Heart left ventricle (tissue), 16 donors: Measurements from ENCODE around the gene DUSP18. TPM values are rescaled to one million over a fixed set of nuclear protein-coding genes. Genes with fewer than 3 reads are reported as not detected.

Source experiments
- ATAC-seq, 4 donors: fragments of 200-7000 bp; cut with Tn5 transposase; one replicate each; pipeline ENCODE4 v1.9.1; 2020 to 2022; ENCODE audit warnings: moderate library complexity in 4 of 4, mild to moderate bottlenecking in 3 of 4, moderate number of reproducible peaks in 1 of 4
- DNase-seq, 5 donors: peaks; one replicate each; pipeline ENCODE4 v3.0.0-alpha.2; 2020
- H3K27ac ChIP-seq, 12 donors: fragments of 200-600 bp; sonication (generic) in 4 of 12; one replicate each; pipeline versions ENCODE4 v1.5.0 to v1.8.0; 2016 to 2022; ENCODE audit warnings: mild to moderate bottlenecking in 2 of 12
- H3K27me3 ChIP-seq, 9 donors: fragments of 200-600 bp; sonication (generic) in 2 of 9; one replicate each; pipeline versions ENCODE4 v1.5.1 to v1.8.0; 2016 to 2022; ENCODE audit warnings: mild to moderate bottlenecking in 3 of 9
- H3K36me3 ChIP-seq, 9 donors: fragments of 200-600 bp; sonication (generic) in 2 of 9; one replicate each; pipeline versions ENCODE4 v1.5.0 to v1.8.0; 2018 to 2022; ENCODE audit warnings: mild to moderate bottlenecking in 2 of 9
- H3K4me1 ChIP-seq, 12 donors: fragments of 200-600 bp; sonication (generic) in 4 of 12; one replicate each; pipeline versions ENCODE4 v1.5.0 to v1.8.0; 2016 to 2022; ENCODE audit warnings: mild to moderate bottlenecking in 3 of 12
- H3K4me3 ChIP-seq, 12 donors: fragments of 200-600 bp; sonication (generic) in 4 of 12; one replicate each; pipeline versions ENCODE4 v1.5.0 to v1.8.0; 2017 to 2022; ENCODE audit warnings: mild to moderate bottlenecking in 9 of 12, moderate library complexity in 4 of 12
- H3K9me3 ChIP-seq, 12 donors: fragments of 200-600 bp; sonication (generic) in 4 of 12; one replicate each; pipeline versions ENCODE4 v1.5.0 to v1.8.0; 2016 to 2022; ENCODE audit warnings: mild to moderate bottlenecking in 1 of 12
- POLR2A ChIP-seq, 2 donors: fragments of 450-650 bp; IDR thresholded peaks; one replicate each; pipeline ENCODE4 v1.6.1; 2017; ENCODE audit warnings: antibody characterized with exemption in 2 of 2, mild to moderate bottlenecking in 2 of 2, moderate library complexity in 2 of 2
- WGBS, 4 donors: extraction: QIAGEN DNeasy Blood & Tissue Kit in 2 of 4; methylation state at CpG; one replicate each; pipeline versions ENCODE4 v1.1.5 to v1.1.7; 2013 to 2018; 5-methylcytosine and 5-hydroxymethylcytosine counted together
- intact Hi-C, 10 donors: fragments of 100-400 bp; cut with DNase I; formaldehyde crosslinking; loops; one replicate each; pipeline versions ENCODE4 v1.11.1 to v1.14.2; 2022
- polyA plus RNA-seq, 2 donors: library from polyadenylated mRNA; stranded (reverse); fragments of 200-250 nt; gene quantifications; one replicate each; pipeline ENCODE4 v1.2.3, GENCODE V29; 2013
- total RNA-seq, 9 donors: library from RNA; depleted of rRNA in 2 of 9; stranded (reverse); fragments of >200 nt in 2 of 9; fragmentation: NEBNext Ultra II Directional in 3 of 9; extraction: Animal tissue kit (Norgen Biotek cat#: 25700) in 3 of 9; gene quantifications; one replicate each; pipeline versions ENCODE4 v1.1.0 to v1.2.4, GENCODE V29; 2016 to 2023
- TF ChIP-seq, protein P1 (sequence below), 12 donors: fragments of 200-600 bp; sonication (generic) in 4 of 12; IDR thresholded peaks; one replicate each; pipeline versions ENCODE4 v1.5.0 to v1.8.0; 2018 to 2022; ENCODE audit warnings: antibody characterized with exemption in 12 of 12, mild to moderate bottlenecking in 5 of 12
- donor health status: ischemic (EF 13 %, LVEDD 7.1; RV severe dilation, severe dysfunction).
- donor health status: healthy with polysubstance abuse.
- donor health status: DM: no; HTN: yes; CAD: no.
- donor health status: DM: no; HTN: no; CAD: no.
- donor health status: ischemic (EF 25% LVEDD 6.9; RV normal size, moderate dysfunction).
- donor health status: ischemic (EF 25% LVEDD 5.7; RV mildly dilated, moderate dysfunction).
- donor health status: healthy.
- donor health status: DM: yes; HTN: yes; CAD: no.
- donor health status: ischemic (EF 35%, LVEDD 5.7; RV mildly dilated, moderate dysfunction).
- donor health status: nonischemic (EF 11% LVEDD 7.7; RV severe dilation, severe dysfunction).
- donor health status: DM: yes; HTN: yes; CAD: no.
- donor health status: PGD.
- donor health status: ischemic (EF 29% LVEDD 5.4; RV normal size, mild dysfunction).
- donor health status: nonischemic (EF 23%, LVEDD 6.1; RV moderate dilation, normal function).

Gene DUSP18
- total and polyA plus RNA-seq, 11 donors, result 1.6 to 6.1 (median 3.1) TPM

DNA sequence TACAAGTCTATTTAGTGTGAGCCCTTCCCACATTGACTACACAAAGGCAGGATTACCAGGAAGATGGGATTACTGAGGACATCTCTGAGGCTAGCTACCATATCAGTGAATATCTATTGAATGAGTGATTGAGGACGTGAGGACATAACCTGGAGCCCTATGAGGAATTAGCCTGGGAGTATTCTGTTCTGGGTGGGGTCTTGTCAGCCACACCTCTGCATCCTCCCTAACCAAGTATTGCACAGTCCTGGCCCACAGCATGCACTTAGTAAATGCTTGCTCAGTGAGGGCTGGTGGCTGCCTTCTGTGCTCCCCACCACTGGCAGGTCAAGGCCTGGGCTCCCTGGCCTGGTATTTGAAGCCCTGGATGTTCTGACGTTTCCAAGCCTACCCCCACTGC is 14.8 kb downstream of the DUSP18 start:
- ATAC-seq (no peak), DNase-seq (no peak)
- TF ChIP-seq, protein P1, sequence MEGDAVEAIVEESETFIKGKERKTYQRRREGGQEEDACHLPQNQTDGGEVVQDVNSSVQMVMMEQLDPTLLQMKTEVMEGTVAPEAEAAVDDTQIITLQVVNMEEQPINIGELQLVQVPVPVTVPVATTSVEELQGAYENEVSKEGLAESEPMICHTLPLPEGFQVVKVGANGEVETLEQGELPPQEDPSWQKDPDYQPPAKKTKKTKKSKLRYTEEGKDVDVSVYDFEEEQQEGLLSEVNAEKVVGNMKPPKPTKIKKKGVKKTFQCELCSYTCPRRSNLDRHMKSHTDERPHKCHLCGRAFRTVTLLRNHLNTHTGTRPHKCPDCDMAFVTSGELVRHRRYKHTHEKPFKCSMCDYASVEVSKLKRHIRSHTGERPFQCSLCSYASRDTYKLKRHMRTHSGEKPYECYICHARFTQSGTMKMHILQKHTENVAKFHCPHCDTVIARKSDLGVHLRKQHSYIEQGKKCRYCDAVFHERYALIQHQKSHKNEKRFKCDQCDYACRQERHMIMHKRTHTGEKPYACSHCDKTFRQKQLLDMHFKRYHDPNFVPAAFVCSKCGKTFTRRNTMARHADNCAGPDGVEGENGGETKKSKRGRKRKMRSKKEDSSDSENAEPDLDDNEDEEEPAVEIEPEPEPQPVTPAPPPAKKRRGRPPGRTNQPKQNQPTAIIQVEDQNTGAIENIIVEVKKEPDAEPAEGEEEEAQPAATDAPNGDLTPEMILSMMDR (IDR thresholded peaks at IDR 0.05), result no peak
- no peak for TF ChIP-seq POLR2A (IDR thresholded peaks at IDR 0.05)
- Histone ChIP-seq H3K4me3 (no peak overlapping the region), H3K27me3 (no peaks in the 10 kb centered on the region), H3K9me3 (no peaks in the 10 kb centered on the region), H3K4me1 (peaks cover 0 to 11% (median 0%) of the 10 kb centered on the region in 12 donors), H3K36me3 (no peaks in the 10 kb centered on the region), H3K27ac (no peak overlapping the region)
- WGBS, 4 donors, result 77 to 90% (median 84%) methylated on average over 2 of the region's 2 CpGs
- intact Hi-C loops, result no loop called here

DNA sequence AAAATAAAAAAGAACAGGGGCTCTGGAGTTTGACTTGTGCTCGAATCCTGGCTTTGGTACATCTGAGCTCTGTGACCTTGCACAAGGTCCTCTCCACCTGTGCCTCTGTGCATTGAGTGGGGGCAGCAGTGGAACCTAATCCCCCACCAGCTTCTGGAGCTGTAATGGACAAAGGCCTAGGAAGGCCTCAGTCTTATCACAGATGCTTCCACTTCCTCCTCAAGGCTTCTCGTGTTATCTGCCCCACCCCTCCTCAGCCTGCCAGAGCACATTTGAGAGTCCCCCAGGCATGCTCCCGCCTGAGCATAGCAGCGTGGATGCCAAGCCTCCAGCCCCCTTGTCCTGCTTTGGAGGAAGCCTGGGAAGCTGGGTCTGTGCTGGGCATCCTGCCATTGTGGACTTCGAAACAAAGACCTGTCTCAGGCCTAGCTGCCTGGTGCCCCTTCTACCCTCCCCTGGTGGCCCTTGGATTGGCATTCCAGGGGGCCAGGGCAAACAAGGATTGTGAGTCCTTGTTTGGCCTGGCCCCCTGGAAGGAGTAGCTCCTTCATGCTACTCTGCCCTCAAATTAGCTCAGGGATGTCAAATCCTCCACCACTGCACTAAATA is 17.1 kb downstream of the DUSP18 start:
- no peak for DNase-seq
- peak in 2 of 4 donors; percentile 21 to 22 for ATAC-seq
- Histone ChIP-seq H3K4me3 (no peak overlapping the region), H3K36me3 (peaks cover 0 to 7% (median 0%) of the 10 kb centered on the region in 9 donors), H3K4me1 (peaks cover 0 to 11% (median 0%) of the 10 kb centered on the region in 12 donors), H3K27me3 (no peaks in the 10 kb centered on the region), H3K9me3 (no peaks in the 10 kb centered on the region), H3K27ac (peak overlapping the region in 1 of 12 donors; percentile 5)
- 45 to 69% (median 57%) methylated on average over 4 to 5 of the region's 5 CpGs for WGBS, 4 donors
- intact Hi-C loops, result no loop called here
- TF ChIP-seq POLR2A (IDR thresholded peaks at IDR 0.05), result no peak
- TF ChIP-seq, protein P1 (IDR thresholded peaks at IDR 0.05), result no peak

DNA sequence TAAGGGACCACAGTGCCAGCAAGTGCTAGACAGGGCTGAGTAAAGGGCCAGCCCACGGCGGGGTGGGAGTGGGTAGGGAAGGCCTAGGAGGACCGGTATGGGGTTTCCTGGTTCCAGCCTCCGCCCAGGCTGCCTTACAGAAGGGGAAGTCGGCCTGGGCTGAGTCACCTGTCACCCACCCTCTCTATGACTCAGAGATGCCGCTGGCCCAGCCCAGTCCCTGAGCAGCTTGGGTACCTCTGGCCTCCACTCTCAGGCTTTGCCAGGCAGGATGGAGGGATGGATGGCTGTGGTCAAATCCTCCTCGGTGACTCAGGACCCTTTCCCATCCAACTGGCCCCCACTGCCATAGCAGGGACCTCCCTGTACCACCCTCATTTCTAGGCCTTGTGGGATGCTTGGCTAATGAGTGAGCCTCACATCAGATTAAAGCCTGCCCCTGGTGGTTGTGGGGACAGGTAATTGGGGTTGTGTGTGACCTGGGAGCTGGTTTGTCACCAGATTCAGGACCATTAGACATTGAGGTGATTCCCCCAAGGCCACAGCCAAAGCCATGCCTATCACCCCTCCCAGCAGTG is 18.2 kb downstream of the DUSP18 start:
- DNase-seq, result peak; percentile 25 to 77 (median 37)
- Histone ChIP-seq H3K4me3 (no peak overlapping the region), H3K27ac (no peak overlapping the region), H3K27me3 (no peaks in the 10 kb centered on the region), H3K4me1 (peaks cover 0 to 11% (median 0%) of the 10 kb centered on the region in 12 donors), H3K9me3 (no peaks in the 10 kb centered on the region), H3K36me3 (peaks cover 0 to 7% (median 0%) of the 10 kb centered on the region in 9 donors)
- intact Hi-C loops, result no loop called here
- 54 to 70% (median 64%) methylated on average over 5 to 7 of the region's 7 CpGs for WGBS, 4 donors
- ATAC-seq, result peak in 3 of 4 donors; percentile 86 to 89 (median 89)
- no peak for TF ChIP-seq POLR2A (IDR thresholded peaks at IDR 0.05)
- TF ChIP-seq, protein P1 (IDR thresholded peaks at IDR 0.05), result no peak

DNA sequence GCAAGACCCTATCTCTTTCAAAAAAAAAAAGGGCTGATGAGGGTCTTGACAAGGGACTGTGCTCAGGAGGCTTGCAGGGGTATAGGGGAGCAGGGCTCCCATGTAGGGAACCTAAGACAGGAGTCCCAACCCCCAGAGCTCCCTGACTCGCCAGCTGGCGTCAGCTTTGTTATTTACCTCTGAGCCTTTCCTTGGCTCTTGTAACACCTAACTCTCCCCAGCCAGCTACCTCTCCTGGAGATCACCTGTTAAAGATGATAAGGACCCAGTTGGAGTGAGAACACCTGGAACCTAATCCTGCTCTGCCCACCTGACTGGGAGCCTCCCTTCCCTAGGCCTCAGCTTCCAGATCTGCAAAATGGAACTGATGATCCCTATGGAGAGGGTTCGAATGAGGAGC is 18.9 kb downstream of the DUSP18 start:
- TF ChIP-seq POLR2A (IDR thresholded peaks at IDR 0.05), result no peak
- TF ChIP-seq, protein P1 (IDR thresholded peaks at IDR 0.05), result no peak
- no peaks in the 10 kb centered on the region for H3K9me3 ChIP-seq
- 95 to 99% (median 98%) methylated on average over 3 of the region's 3 CpGs for WGBS, 4 donors
- DNase-seq (no peak), ATAC-seq (no peak)
- peaks cover 0 to 11% (median 0%) of the 10 kb centered on the region in 12 donors for H3K4me1 ChIP-seq
- peaks cover 0 to 7% (median 0%) of the 10 kb centered on the region in 9 donors for H3K36me3 ChIP-seq
- no peak overlapping the region for H3K4me3 ChIP-seq
- no peaks in the 10 kb centered on the region for H3K27me3 ChIP-seq
- H3K27ac ChIP-seq, result no peak overlapping the region
- intact Hi-C loops, result no loop called here
